Ovary (tissue), 9 donors: ENCODE results near the gene FIGN. TPM values are rescaled to one million over a fixed set of nuclear protein-coding genes. Genes with fewer than 3 reads are reported as not detected.

Source experiments
- DNase-seq, 5 donors: peaks; one replicate each; pipeline ENCODE4 v3.0.0-alpha.2; 2019 to 2020
- H3K27ac ChIP-seq, 2 donors: fragments of 200-600 bp; one replicate each; pipeline versions ENCODE4 v1.5.1 to v1.8.0; 2019 to 2022
- H3K27me3 ChIP-seq: fragments of 200-600 bp; one replicate; pipeline ENCODE4 v1.8.0; 2022
- H3K36me3 ChIP-seq: fragments of 200-600 bp; sonication (generic); one replicate; pipeline ENCODE4 v1.5.1; 2019
- H3K4me1 ChIP-seq: one replicate; pipeline ENCODE4 v1.8.1; 2013; ENCODE audit warnings: mild to moderate bottlenecking, moderate library complexity; ENCODE audit not compliant: insufficient read depth
- H3K4me3 ChIP-seq: fragments of 200-600 bp; sonication (generic); one replicate; pipeline ENCODE4 v1.5.1; 2017
- H3K9me3 ChIP-seq, 2 donors: fragments of 200-600 bp in 1 of 2; sonication (generic) in 1 of 2; one replicate each; pipeline versions ENCODE4 v1.5.1 to v1.8.1; 2013 to 2019; ENCODE audit warnings: mild to moderate bottlenecking in 1 of 2, moderate library complexity in 1 of 2
- CTCF ChIP-seq, 3 donors: fragments of 450-650 bp in 2 of 3; fragments of 200-600 bp in 1 of 3; IDR thresholded peaks; one replicate each; pipeline versions ENCODE4 v1.5.1 to v1.8.0; 2016 to 2022; ENCODE audit warnings: antibody characterized with exemption in 3 of 3, mild to moderate bottlenecking in 1 of 3
- EP300 ChIP-seq: sonication (generic); formaldehyde crosslinking; IDR thresholded peaks from one replicate; pipeline ENCODE4 v1.6.1; 2017; ENCODE audit warnings: antibody characterized with exemption
- POLR2A ChIP-seq: fragments of 450-650 bp; IDR thresholded peaks from one replicate; pipeline ENCODE4 v1.6.1; 2017; ENCODE audit warnings: antibody characterized with exemption, mild to moderate bottlenecking, moderate library complexity
- WGBS, 3 donors: extraction: QIAGEN DNeasy Blood & Tissue Kit in 1 of 3; methylation state at CpG; one replicate each; pipeline versions ENCODE4 v1.1.5 to v1.1.7; 2013 to 2017; 5-methylcytosine and 5-hydroxymethylcytosine counted together
- intact Hi-C, 4 donors: fragments of 100-400 bp; cut with DNase I; formaldehyde crosslinking; loops; one replicate each; pipeline versions ENCODE4 v1.11.0 to v1.15.1; 2022 to 2023
- polyA plus RNA-seq, 2 donors: library from polyadenylated mRNA; stranded (reverse); fragments of 200-250 nt in 1 of 2; fragments of 350-450 nt in 1 of 2; fragmentation: Illumina TruSeq in 1 of 2; extraction: RNeasy Lipid Tissue Mini Kit (QIAGEN cat#74804) in 1 of 2; gene quantifications; one replicate each; pipeline ENCODE4 v1.2.3, GENCODE V29; 2013 to 2014
- total RNA-seq, 7 donors: library from RNA; depleted of rRNA in 2 of 7; stranded (reverse); fragments of >200 nt in 2 of 7; fragmentation: NEBNext Ultra II Directional in 3 of 7; extraction: Animal tissue kit (Norgen Biotek cat#: 25700) in 3 of 7; gene quantifications; one replicate each; pipeline versions ENCODE4 v1.1.0 to v1.2.4, GENCODE V29; 2016 to 2023
- donor health status: DM: no; HTN: no; CAD: no; lungs with moderate emphysema.
- donor health status: DM: no; HTN: no; CAD: no.
- donor health status: Bipolar disorder and iron deficiency.
- donor health status: DM: yes; HTN: yes; CAD: no.
- donor health status: DM: no; HTN: no; CAD: no.
- donor health status: DM: yes; HTN: yes; CAD: no.

The FIGN gene
- total and polyA plus RNA-seq, 9 donors, result 2.4 to 15.5 (median 8.9) TPM

- no peaks in the 10 kb centered on the region for H3K9me3 ChIP-seq
- no peaks in the 10 kb centered on the region for H3K36me3 ChIP-seq
- no peaks in the 10 kb centered on the region for H3K4me1 ChIP-seq
- TF ChIP-seq POLR2A (no peak), CTCF (IDR thresholded peaks at IDR 0.05) (no peak), EP300 (no peak)
- no peak for DNase-seq
- intact Hi-C loops, result no loop called here
- H3K27me3 ChIP-seq, result no peaks in the 10 kb centered on the region
- 69 to 72% (median 70%) methylated on average over 2 of the region's 2 CpGs for WGBS, 3 donors
- H3K4me3 ChIP-seq, result no peak overlapping the region
- no peak overlapping the region for H3K27ac ChIP-seq
Observed at GRCh38 chr2:163556511-163556910, 179.3 kb downstream of the FIGN start.

GRCh38 chr2:163554864-163555263 lies 180.9 kb downstream of the FIGN start:
- no peak for DNase-seq
- H3K9me3 ChIP-seq, result no peaks in the 10 kb centered on the region
- H3K4me3 ChIP-seq, result no peak overlapping the region
- H3K36me3 ChIP-seq, result no peaks in the 10 kb centered on the region
- H3K27ac ChIP-seq, result no peak overlapping the region
- 86 to 90% (median 90%) methylated on average over 3 of the region's 3 CpGs for WGBS, 3 donors
- TF ChIP-seq POLR2A, result no peak
- TF ChIP-seq EP300, result no peak
- no peak for TF ChIP-seq CTCF (IDR thresholded peaks at IDR 0.05)
- intact Hi-C loops, result no loop called here
- H3K27me3 ChIP-seq, result no peaks in the 10 kb centered on the region
- H3K4me1 ChIP-seq, result no peaks in the 10 kb centered on the region

- Histone ChIP-seq H3K36me3 (no peaks in the 10 kb centered on the region), H3K9me3 (no peaks in the 10 kb centered on the region), H3K4me1 (no peaks in the 10 kb centered on the region), H3K27ac (no peak overlapping the region), H3K27me3 (no peaks in the 10 kb centered on the region), H3K4me3 (no peak overlapping the region)
- DNase-seq, result no peak
- intact Hi-C loops, result no loop called here
- TF ChIP-seq CTCF (IDR thresholded peaks at IDR 0.05), result no peak
- no peak for TF ChIP-seq POLR2A
- no peak for TF ChIP-seq EP300
Observed at GRCh38 chr2:163553601-163554000, 182.2 kb downstream of the FIGN start.

- Histone ChIP-seq H3K4me3 (no peak overlapping the region), H3K27me3 (no peaks in the 10 kb centered on the region), H3K27ac (no peak overlapping the region), H3K9me3 (no peaks in the 10 kb centered on the region), H3K36me3 (no peaks in the 10 kb centered on the region), H3K4me1 (no peaks in the 10 kb centered on the region)
- DNase-seq, result no peak
- TF ChIP-seq POLR2A, result no peak
- TF ChIP-seq CTCF (IDR thresholded peaks at IDR 0.05), result no peak
- TF ChIP-seq EP300, result no peak
- 94 to 97% (median 94%) methylated on average over 2 of the region's 2 CpGs for WGBS, 3 donors
- intact Hi-C loops, result no loop called here
Observed at GRCh38 chr2:163552758-163553157, 183.1 kb downstream of the FIGN start.
